HG03025 (cell line): ENCODE measurements around the gene ROBO4.

ENCODE experiments used
- ATAC-seq: cut with Tn5 transposase; IDR thresholded peaks from one replicate; pipeline ENCODE4 v1.9.1; 2021; ENCODE audit warnings: mild to moderate bottlenecking, moderate library complexity; ENCODE audit not compliant: unreplicated experiment, low FRiP score

Gene ROBO4

GRCh38 chr11:124890683-124891372 lies 6.8 kb downstream of the ROBO4 start:
- ATAC-seq = no peak

GRCh38 chr11:124890151-124890550 lies 7.5 kb downstream of the ROBO4 start:
- no peak for ATAC-seq

GRCh38 chr11:124889191-124890091 lies 8.2 kb downstream of the ROBO4 start:
- ATAC-seq = no peak

GRCh38 chr11:124887667-124888013 lies 10.0 kb downstream of the ROBO4 start:
- no peak for ATAC-seq

- no peak for ATAC-seq
These were observed 10.5 kb downstream of the ROBO4 start for GRCh38 chr11:124886978-124887666.

GRCh38 chr11:124886476-124886875 lies 11.2 kb downstream of the ROBO4 start:
- no peak for ATAC-seq

GRCh38 chr11:124884869-124885479 lies 12.7 kb downstream of the ROBO4 start:
- ATAC-seq = no peak

- ATAC-seq = no peak
These were observed 13.3 kb downstream of the ROBO4 start for GRCh38 chr11:124884340-124884739.

- no peak for ATAC-seq
These were observed 15.2 kb downstream of the ROBO4 start for GRCh38 chr11:124882339-124883071.

GRCh38 chr11:124880958-124881357 lies 16.7 kb downstream of the ROBO4 start:
- no peak for ATAC-seq

GRCh38 chr11:124880290-124880611 lies 17.4 kb downstream of the ROBO4 start:
- no peak for ATAC-seq

- ATAC-seq = no peak
These were observed 18.0 kb downstream of the ROBO4 start for GRCh38 chr11:124879493-124880289.

- ATAC-seq = no peak
These were observed 18.7 kb downstream of the ROBO4 start for GRCh38 chr11:124878759-124879492.

GRCh38 chr11:124877910-124878758 lies 19.5 kb downstream of the ROBO4 start:
- ATAC-seq = no peak

GRCh38 chr11:124877631-124877909 lies 20.1 kb downstream of the ROBO4 start:
- no peak for ATAC-seq

- ATAC-seq = no peak
These were observed 20.6 kb downstream of the ROBO4 start for GRCh38 chr11:124876818-124877630.
